Upper lobe of left lung (tissue), 6 donors: ENCODE results near the gene MSANTD1. TPM values are rescaled to one million over a fixed set of nuclear protein-coding genes. Genes with fewer than 3 reads are reported as not detected.

Experiments
- ATAC-seq, 2 donors: fragments of 200-7000 bp; cut with Tn5 transposase; one replicate each; pipeline ENCODE4 v1.9.1; 2022; ENCODE audit warnings: mild to moderate bottlenecking in 2 of 2, moderate library complexity in 2 of 2; ENCODE audit not compliant: low FRiP score in 2 of 2
- DNase-seq, 2 donors: peaks; one replicate each; pipeline ENCODE4 v3.0.0-alpha.2; 2019 to 2020
- H3K27ac ChIP-seq, 4 donors: fragments of 200-600 bp; sonication (generic); one replicate each; pipeline ENCODE4 v1.5.1; 2016 to 2019
- H3K27me3 ChIP-seq, 4 donors: fragments of 200-600 bp; sonication (generic); one replicate each; pipeline ENCODE4 v1.5.1; 2017 to 2019
- H3K36me3 ChIP-seq, 4 donors: fragments of 200-600 bp; sonication (generic); one replicate each; pipeline ENCODE4 v1.5.1; 2016 to 2019
- H3K4me1 ChIP-seq, 4 donors: fragments of 200-600 bp; sonication (generic); one replicate each; pipeline ENCODE4 v1.5.1; 2018 to 2019
- H3K4me3 ChIP-seq, 4 donors: fragments of 200-600 bp; sonication (generic); one replicate each; pipeline ENCODE4 v1.5.1; 2017 to 2019; ENCODE audit warnings: mild to moderate bottlenecking in 2 of 4, moderate library complexity in 1 of 4
- H3K9me3 ChIP-seq, 4 donors: fragments of 200-600 bp; sonication (generic); one replicate each; pipeline ENCODE4 v1.5.1; 2018 to 2019
- CTCF ChIP-seq, 6 experiments: fragments of 450-650 bp in 4 of 6; fragments of 200-600 bp in 2 of 6; sonication (generic) in 2 of 6; IDR thresholded peaks; one replicate each; pipeline ENCODE4 v1.5.1; 2016 to 2019; ENCODE audit warnings: antibody characterized with exemption in 6 of 6
- EP300 ChIP-seq, 4 donors: sonication (generic); formaldehyde crosslinking; IDR thresholded peaks; one replicate each; pipeline ENCODE4 v1.5.1; 2017; ENCODE audit warnings: antibody characterized with exemption in 4 of 4, control low read depth in 2 of 4
- POLR2A ChIP-seq, 4 donors: fragments of 450-650 bp; IDR thresholded peaks; one replicate each; pipeline ENCODE4 v1.5.1; 2016 to 2017; ENCODE audit warnings: antibody characterized with exemption in 4 of 4, mild to moderate bottlenecking in 2 of 4
- POLR2AphosphoS5 ChIP-seq, 2 donors: sonication (generic); formaldehyde crosslinking; IDR thresholded peaks; one replicate each; pipeline ENCODE4 v1.5.1; 2017; ENCODE audit warnings: antibody characterized with exemption in 2 of 2
- WGBS, 2 donors: methylation state at CpG; one replicate each; pipeline ENCODE4 v1.1.5; 2017 to 2018; 5-methylcytosine and 5-hydroxymethylcytosine counted together
- total RNA-seq, 6 donors: library from RNA; depleted of rRNA in 4 of 6; stranded (reverse); fragments of >200 nt in 4 of 6; gene quantifications; one replicate each; pipeline versions ENCODE4 v1.1.0 to v1.2.1, GENCODE V29; 2016 to 2021
- donor health status: DM: no; HTN: no; CAD: no; lungs with moderate emphysema.
- donor health status: DM: no; HTN: yes; CAD: no; lungs with severe emphysema.

The MSANTD1 gene
- total RNA-seq, 6 donors from 2014 or later = 1.00 to 7.3 (median 1.8) TPM

DNA sequence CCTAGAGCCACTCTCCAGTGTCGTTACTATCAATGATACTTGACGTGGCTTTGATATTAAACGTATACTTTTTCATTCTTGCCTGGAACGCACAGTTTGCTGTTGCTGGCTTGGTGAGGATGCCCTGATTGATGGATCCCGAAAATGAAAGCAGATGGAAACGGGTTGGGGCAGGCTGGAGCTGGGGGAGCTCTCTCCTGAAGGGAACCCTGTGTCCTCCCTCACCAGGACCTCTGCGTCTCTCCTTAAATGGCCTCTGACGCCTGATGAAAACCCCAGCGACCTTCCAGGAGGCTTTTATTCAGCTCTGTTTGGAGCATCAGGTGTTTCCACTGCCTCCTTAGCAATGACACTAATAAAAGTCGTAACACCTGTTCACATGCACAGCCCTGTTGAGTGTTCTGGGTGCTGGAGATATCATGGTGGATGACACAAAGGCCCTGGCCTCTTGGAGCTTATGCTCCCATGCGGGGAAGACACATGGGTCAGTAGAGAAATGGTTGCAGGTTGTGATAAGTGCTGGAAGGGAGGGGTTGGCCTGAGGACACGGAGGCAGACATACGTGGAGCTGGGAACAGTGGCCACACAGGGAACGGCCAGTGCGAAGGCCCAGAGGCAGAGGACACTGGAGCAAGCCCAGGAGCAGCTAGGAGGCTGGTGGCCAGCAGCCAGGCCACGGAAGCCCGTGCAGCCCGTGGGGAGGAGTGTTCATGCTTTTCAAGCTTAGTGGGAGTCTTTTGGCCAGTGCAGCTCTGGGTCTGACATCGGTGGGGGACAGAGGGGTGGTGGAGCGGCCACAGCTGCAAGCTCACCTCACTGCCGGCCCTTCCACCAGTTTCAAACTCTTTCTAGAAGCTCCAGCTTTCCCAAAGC lies 7.5 kb downstream of the MSANTD1 start:
- H3K36me3 ChIP-seq = peaks cover 0 to 9% (median 3%) of the 10 kb centered on the region in 4 donors
- DNase-seq = peak; percentile 5 to 69

DNA sequence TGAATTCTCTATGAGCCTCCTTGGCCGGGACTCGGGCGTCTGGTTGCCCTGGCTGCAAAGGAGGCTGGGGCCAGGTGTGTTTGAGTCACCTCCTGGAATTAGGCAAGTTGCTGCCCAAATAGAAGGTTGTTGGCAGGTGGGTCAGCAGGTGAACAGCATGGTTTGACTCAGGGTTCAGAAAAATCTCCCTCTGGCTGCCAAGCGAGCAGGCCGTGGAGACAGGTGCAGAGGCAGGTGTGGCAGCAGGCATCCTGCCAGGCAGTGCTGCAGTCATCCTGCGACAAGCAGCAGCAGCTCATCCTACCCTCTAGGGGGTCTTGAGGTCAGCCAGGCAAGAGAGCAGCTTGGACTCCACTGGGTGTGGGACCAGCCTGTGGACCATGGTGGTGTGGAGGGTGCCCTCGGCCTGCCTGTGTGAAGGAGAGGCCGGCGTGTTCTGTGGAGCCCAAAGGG lies 8.2 kb downstream of the MSANTD1 start:
- no peaks in the 10 kb centered on the region for H3K27me3 ChIP-seq
- TF ChIP-seq POLR2A (IDR thresholded peaks at IDR 0.05) = no peak
- H3K4me3 ChIP-seq = no peak overlapping the region
- DNase-seq (peak; percentile 16 to 41), ATAC-seq (no peak)
- H3K27ac ChIP-seq = no peak overlapping the region
- H3K36me3 ChIP-seq = peaks cover 0 to 9% (median 3%) of the 10 kb centered on the region in 4 donors
- no peaks in the 10 kb centered on the region for H3K4me1 ChIP-seq
- WGBS, 2 donors = 94 to 98% methylated on average over 5 to 9 of the region's 9 CpGs
- H3K9me3 ChIP-seq = no peaks in the 10 kb centered on the region

More for the DNA sequence above, 7.5 kb downstream of the MSANTD1 start:
- H3K27me3 ChIP-seq = no peaks in the 10 kb centered on the region
- H3K27ac ChIP-seq = no peak overlapping the region
- no peak overlapping the region for H3K4me3 ChIP-seq
- 85 to 93% methylated on average over 14 to 21 of the region's 21 CpGs for WGBS, 2 donors
- no peaks in the 10 kb centered on the region for H3K4me1 ChIP-seq
- TF ChIP-seq POLR2A (IDR thresholded peaks at IDR 0.05) = no peak
- ATAC-seq = no peak
- H3K9me3 ChIP-seq = no peaks in the 10 kb centered on the region

DNA sequence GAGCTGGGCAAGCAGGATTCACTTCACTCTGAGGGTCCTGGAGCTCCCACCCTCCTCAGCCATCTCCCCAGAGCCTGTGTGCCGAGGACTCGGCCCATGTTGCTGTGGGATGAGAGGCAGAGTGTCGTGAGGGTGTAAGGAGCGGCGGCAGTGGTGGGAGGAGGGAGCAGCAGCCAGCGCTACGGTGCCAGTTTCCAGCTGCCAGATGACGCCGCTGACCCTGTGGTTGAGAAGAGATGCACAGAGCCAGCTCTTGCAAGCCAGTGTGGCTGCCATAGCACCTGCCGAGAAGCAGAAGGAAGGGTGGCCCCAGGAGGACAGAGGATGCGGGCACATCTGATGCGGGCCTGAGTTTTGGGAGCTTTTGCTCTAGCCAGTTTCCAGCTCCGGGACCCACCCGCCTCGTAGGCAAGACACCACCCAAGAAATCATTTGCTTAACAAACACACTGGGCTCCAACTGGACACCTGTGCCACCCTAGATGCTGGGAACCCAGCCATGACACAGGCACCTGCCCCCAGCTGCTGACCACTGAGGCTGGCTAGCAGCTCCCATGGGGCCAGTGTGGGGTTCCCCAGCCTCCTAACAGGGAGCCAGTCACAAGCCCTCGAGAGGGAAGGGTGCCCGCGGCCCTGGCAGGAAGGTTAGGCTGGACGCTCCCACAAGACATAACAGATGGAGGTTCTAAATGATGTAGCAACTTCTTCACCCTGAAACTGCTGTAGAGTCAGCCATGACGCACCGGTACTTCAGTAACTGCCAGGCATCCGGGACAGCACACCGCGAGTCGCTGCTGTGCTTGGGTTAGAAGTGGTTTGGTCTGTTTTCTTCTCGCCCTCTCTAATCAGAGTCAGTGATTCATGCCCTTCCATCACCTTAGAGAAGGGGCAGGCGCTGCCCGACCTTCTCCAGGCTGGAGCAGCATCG lies 8.9 kb downstream of the MSANTD1 start:
- TF ChIP-seq CTCF (IDR thresholded peaks at IDR 0.05) = no peak
- no peak for TF ChIP-seq POLR2A (IDR thresholded peaks at IDR 0.05)
- TF ChIP-seq POLR2AphosphoS5 (IDR thresholded peaks at IDR 0.05) = no peak
- TF ChIP-seq EP300 (IDR thresholded peaks at IDR 0.05) = no peak
- H3K27ac ChIP-seq = no peak overlapping the region
- no peaks in the 10 kb centered on the region for H3K27me3 ChIP-seq
- H3K4me3 ChIP-seq = no peak overlapping the region
- peaks cover 0 to 9% (median 3%) of the 10 kb centered on the region in 4 donors for H3K36me3 ChIP-seq
- ATAC-seq = no peak
- 77 to 87% methylated on average over 29 of the region's 29 CpGs for WGBS, 2 donors
- peak; percentile 16 to 50 for DNase-seq
- H3K9me3 ChIP-seq = no peaks in the 10 kb centered on the region
- no peaks in the 10 kb centered on the region for H3K4me1 ChIP-seq

DNA sequence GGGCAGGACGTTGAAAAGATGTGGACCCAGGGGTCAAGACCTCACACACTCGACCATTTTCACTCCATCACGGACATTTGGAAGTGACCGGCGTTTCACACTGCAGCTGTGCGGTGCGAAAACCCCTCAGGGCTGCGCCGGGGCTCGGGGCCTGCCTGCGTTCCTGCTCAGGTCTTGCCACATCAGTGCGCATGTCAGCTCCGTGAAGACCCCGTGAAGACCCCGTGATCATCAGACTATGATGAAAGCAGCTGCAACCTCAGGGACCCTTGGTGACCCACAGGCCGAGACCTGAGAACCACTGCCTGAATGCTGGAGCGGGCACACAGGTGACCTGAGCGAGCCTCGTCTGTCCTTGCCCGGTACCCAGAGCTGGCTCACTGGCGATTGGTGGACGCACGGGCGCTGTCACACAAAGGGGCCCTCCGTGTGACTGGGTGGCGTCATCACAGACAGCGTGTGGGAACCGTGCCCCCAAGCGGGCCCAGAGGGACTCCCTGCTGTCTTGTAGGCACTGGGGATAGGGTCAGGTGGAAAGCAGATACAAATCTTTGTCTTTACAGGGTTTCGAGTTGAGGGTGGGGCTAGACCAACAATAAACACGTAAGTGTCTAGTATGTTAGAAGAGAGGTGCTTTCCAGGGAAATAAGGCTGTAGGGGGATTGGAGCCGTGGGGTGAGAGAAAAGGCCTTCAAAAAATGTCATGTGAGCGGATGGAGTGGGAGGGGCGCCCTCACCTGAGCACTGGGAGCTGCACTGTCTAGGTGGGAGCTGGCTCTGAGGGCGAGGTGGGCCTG lies 12.7 kb downstream of the MSANTD1 start:
- no peak overlapping the region for H3K4me3 ChIP-seq
- WGBS, 2 donors = 88 to 94% methylated on average over 30 to 34 of the region's 35 CpGs
- no peaks in the 10 kb centered on the region for H3K36me3 ChIP-seq
- no peaks in the 10 kb centered on the region for H3K4me1 ChIP-seq
- ATAC-seq = no peak
- H3K9me3 ChIP-seq = no peaks in the 10 kb centered on the region
- TF ChIP-seq CTCF (IDR thresholded peaks at IDR 0.05) (no peak), POLR2AphosphoS5 (IDR thresholded peaks at IDR 0.05) (no peak), EP300 (IDR thresholded peaks at IDR 0.05) (no peak)
- H3K27ac ChIP-seq = no peak overlapping the region
- DNase-seq = peak; percentile 13 to 70
- H3K27me3 ChIP-seq = no peaks in the 10 kb centered on the region

- Histone ChIP-seq H3K9me3 (no peaks in the 10 kb centered on the region), H3K36me3 (no peaks in the 10 kb centered on the region), H3K4me1 (no peaks in the 10 kb centered on the region), H3K27ac (no peak overlapping the region), H3K27me3 (no peaks in the 10 kb centered on the region), H3K4me3 (no peak overlapping the region)
- TF ChIP-seq EP300 (IDR thresholded peaks at IDR 0.05) = no peak
- no peak for TF ChIP-seq POLR2A (IDR thresholded peaks at IDR 0.05)
- no peak for TF ChIP-seq CTCF (IDR thresholded peaks at IDR 0.05)
- no peak for TF ChIP-seq POLR2AphosphoS5 (IDR thresholded peaks at IDR 0.05)
- peak; percentile 16 to 29 for DNase-seq
- 83 to 89% methylated on average over 16 to 23 of the region's 23 CpGs for WGBS, 2 donors
- peak; percentile 6 to 15 for ATAC-seq
These were observed 13.5 kb downstream of the MSANTD1 start for GRCh38 chr4:3262208-3263052.
